Measurements from ENCODE around the gene RGS7. TPM values are rescaled to one million over a fixed set of nuclear protein-coding genes. Genes with fewer than 3 reads are reported as not detected.

The RGS7 gene
- total and polyA plus RNA-seq, 2 donors from 2014 or later, result 3.6 TPM; not detected in 1

- Histone ChIP-seq H3K27me3 (ENCODE audit: control insufficient read depth, insufficient read depth, low read length) (no peaks in the 10 kb centered on the region), H3K36me3 (ENCODE audit: control insufficient read depth in 2 of 3, insufficient read depth in 3 of 3, low read length in 3 of 3) (no peaks in the 10 kb centered on the region), H3K27ac (ENCODE audit: low read depth in 2 of 2, low read length in 2 of 2) (no peak overlapping the region), H3K4me3 (ENCODE audit: low read length in 3 of 3) (no peak overlapping the region), H3K9me3 (ENCODE audit: control insufficient read depth in 2 of 3, insufficient read depth in 1 of 3, low read length in 3 of 3) (no peaks in the 10 kb centered on the region), H3K4me1 (ENCODE audit: control insufficient read depth in 2 of 3, insufficient read depth in 2 of 3, low read depth in 1 of 3, low read length in 3 of 3) (no peaks in the 10 kb centered on the region), H3K9ac (ENCODE audit: low read length in 3 of 3) (no peak overlapping the region)
- no peak for DNase-seq
- intact Hi-C loops (cut with DNase I), result no loop called here
- FAIRE-seq, result no peak
- TF ChIP-seq, protein P1, sequence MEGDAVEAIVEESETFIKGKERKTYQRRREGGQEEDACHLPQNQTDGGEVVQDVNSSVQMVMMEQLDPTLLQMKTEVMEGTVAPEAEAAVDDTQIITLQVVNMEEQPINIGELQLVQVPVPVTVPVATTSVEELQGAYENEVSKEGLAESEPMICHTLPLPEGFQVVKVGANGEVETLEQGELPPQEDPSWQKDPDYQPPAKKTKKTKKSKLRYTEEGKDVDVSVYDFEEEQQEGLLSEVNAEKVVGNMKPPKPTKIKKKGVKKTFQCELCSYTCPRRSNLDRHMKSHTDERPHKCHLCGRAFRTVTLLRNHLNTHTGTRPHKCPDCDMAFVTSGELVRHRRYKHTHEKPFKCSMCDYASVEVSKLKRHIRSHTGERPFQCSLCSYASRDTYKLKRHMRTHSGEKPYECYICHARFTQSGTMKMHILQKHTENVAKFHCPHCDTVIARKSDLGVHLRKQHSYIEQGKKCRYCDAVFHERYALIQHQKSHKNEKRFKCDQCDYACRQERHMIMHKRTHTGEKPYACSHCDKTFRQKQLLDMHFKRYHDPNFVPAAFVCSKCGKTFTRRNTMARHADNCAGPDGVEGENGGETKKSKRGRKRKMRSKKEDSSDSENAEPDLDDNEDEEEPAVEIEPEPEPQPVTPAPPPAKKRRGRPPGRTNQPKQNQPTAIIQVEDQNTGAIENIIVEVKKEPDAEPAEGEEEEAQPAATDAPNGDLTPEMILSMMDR (IDR thresholded peaks at IDR 0.05; ENCODE audit: borderline replicate concordance, extremely low read depth, insufficient read depth), result no peak
Measured at GRCh38 chr1:241115784-241116183, 241.2 kb downstream of the RGS7 start.

DNA sequence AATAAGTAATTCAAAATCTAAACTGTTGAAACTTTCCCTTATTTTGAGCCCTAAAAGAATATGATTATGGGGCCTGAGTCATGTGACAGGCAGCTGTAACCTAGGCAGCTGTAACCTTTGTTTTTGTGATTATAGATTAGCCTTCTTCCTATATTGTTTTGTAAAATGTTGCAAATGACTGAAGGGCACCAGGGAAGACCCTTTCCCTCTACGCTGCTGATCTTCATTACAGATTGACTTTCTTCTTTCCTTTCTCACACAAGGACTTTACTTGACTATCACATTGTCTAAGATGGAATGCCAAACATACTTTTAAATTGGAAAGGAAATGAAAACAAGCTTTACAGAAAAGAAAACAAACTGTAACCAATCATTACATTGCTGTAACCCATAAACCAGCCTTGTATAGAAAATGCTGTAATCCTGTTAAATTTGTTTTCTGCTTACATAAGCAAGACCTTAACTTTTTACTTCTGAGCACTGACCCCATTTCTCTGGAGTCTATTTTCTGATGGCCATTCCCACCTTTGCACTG is 242.2 kb downstream of the RGS7 start:
- DNase-seq (peak in 1 of 5 donors; percentile 41), FAIRE-seq (no peak)
- TF ChIP-seq, protein P1 (IDR thresholded peaks at IDR 0.05; ENCODE audit: borderline replicate concordance, extremely low read depth, insufficient read depth), result no peak
- H3K4me1 ChIP-seq (ENCODE audit: control insufficient read depth in 2 of 3, insufficient read depth in 2 of 3, low read depth in 1 of 3, low read length in 3 of 3), result no peaks in the 10 kb centered on the region
- no peak overlapping the region for H3K9ac ChIP-seq (ENCODE audit: low read length in 3 of 3)
- H3K27ac ChIP-seq (ENCODE audit: low read depth in 2 of 2, low read length in 2 of 2), result no peak overlapping the region
- no peaks in the 10 kb centered on the region for H3K9me3 ChIP-seq (ENCODE audit: control insufficient read depth in 2 of 3, insufficient read depth in 1 of 3, low read length in 3 of 3)
- no peaks in the 10 kb centered on the region for H3K36me3 ChIP-seq (ENCODE audit: control insufficient read depth in 2 of 3, insufficient read depth in 3 of 3, low read length in 3 of 3)
- no peak overlapping the region for H3K4me3 ChIP-seq (ENCODE audit: low read length in 3 of 3)
- intact Hi-C loops (cut with DNase I), result no loop called here
- H3K27me3 ChIP-seq (ENCODE audit: control insufficient read depth, insufficient read depth, low read length), result no peaks in the 10 kb centered on the region

DNA sequence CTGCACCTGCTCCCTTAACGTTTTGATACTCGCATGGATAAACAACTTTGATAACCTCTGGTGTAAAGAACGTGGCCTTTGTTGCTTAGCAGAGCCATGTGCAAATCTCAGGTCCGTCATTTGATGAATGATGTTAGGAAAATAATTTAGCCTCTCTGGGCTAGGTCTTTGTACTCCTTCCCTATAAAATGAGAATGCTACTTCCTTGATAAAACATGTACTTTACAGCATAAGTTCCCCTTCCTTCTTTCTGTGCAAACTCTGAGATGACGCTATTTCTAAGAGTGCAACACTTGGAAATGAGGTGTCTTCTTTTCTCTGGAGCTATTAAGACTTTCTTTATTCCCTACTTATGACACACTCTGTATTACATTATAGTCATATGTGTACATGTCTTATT is 243.4 kb downstream of the RGS7 start:
- Histone ChIP-seq H3K27me3 (ENCODE audit: control insufficient read depth, insufficient read depth, low read length) (no peaks in the 10 kb centered on the region), H3K36me3 (ENCODE audit: control insufficient read depth in 2 of 3, insufficient read depth in 3 of 3, low read length in 3 of 3) (no peaks in the 10 kb centered on the region), H3K9ac (ENCODE audit: low read length in 3 of 3) (no peak overlapping the region), H3K4me3 (ENCODE audit: low read length in 3 of 3) (no peak overlapping the region), H3K4me1 (ENCODE audit: control insufficient read depth in 2 of 3, insufficient read depth in 2 of 3, low read depth in 1 of 3, low read length in 3 of 3) (no peaks in the 10 kb centered on the region), H3K9me3 (ENCODE audit: control insufficient read depth in 2 of 3, insufficient read depth in 1 of 3, low read length in 3 of 3) (no peaks in the 10 kb centered on the region), H3K27ac (ENCODE audit: low read depth in 2 of 2, low read length in 2 of 2) (no peak overlapping the region)
- intact Hi-C loops (cut with DNase I), result no loop called here
- TF ChIP-seq, protein P1 (IDR thresholded peaks at IDR 0.05; ENCODE audit: borderline replicate concordance, extremely low read depth, insufficient read depth), result no peak
- no peak for FAIRE-seq
- no peak for DNase-seq

DNA sequence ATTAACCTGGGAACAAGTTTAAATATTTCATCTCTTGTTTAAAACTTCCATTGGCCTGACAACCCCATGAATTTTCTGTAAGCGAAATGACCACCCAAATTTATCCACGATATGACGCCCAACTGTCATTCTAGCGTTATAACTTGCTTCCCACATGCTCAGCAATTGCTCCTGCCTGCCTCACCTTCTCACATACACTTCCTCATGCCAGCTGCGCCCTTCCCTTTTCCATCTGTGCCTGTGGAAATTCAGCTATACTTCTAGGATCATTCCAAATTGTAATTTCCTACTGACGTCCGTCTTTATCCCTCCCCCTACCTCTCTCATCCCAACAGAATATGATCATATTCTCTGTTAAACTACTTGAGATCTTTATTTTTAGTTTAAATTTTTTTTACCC is 248.0 kb downstream of the RGS7 start:
- intact Hi-C loops (cut with DNase I), result no loop called here
- Histone ChIP-seq H3K27me3 (ENCODE audit: control insufficient read depth, insufficient read depth, low read length) (no peaks in the 10 kb centered on the region), H3K4me3 (ENCODE audit: low read length in 3 of 3) (no peak overlapping the region), H3K9ac (ENCODE audit: low read length in 3 of 3) (no peak overlapping the region), H3K4me1 (ENCODE audit: control insufficient read depth in 2 of 3, insufficient read depth in 2 of 3, low read depth in 1 of 3, low read length in 3 of 3) (no peaks in the 10 kb centered on the region), H3K9me3 (ENCODE audit: control insufficient read depth in 2 of 3, insufficient read depth in 1 of 3, low read length in 3 of 3) (no peaks in the 10 kb centered on the region), H3K27ac (ENCODE audit: low read depth in 2 of 2, low read length in 2 of 2) (no peak overlapping the region), H3K36me3 (ENCODE audit: control insufficient read depth in 2 of 3, insufficient read depth in 3 of 3, low read length in 3 of 3) (no peaks in the 10 kb centered on the region)
- FAIRE-seq (no peak), DNase-seq (no peak)
- TF ChIP-seq, protein P1 (IDR thresholded peaks at IDR 0.05; ENCODE audit: borderline replicate concordance, extremely low read depth, insufficient read depth), result no peak
